Activated T-helper 1 cell treated with anti-CD3 and anti-CD28 coated beads, Interleukin-2, amount 50 U/mL, for 16 hours (primary cell): Measurements from ENCODE around the gene GSS.

ENCODE experiments used
- DNase-seq, 2 donors: peaks; one replicate each; pipeline ENCODE4 v3.0.0-alpha.2; 2020; ENCODE audit warnings: low read depth in 1 of 2, low spot score in 1 of 2

Gene GSS

DNA sequence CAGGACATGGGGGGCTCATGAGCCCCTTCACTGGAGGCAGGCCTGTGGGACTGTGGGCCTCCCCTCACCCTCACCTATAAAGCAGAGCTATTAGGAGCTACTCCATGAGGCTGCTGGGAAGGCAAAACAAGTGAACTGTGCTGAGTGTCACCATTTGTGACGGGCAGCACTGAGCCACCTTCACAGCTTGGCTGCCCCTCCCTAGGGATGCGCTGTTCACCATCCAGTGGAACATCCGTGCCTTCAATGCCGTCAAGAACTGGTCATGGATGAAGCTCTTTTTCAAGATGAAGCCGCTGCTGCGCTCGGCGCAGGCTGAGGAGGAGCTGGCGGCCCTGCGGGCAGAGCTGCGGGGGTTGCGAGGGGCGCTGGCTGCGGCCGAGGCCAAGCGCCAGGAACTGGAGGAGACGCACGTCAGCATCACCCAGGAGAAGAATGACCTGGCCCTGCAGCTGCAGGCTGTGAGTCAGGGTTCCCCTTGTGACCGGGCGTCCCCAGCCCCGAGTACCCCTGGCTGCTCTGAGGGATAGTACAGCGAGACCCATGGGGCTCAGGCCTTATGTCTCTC lies 38.4 kb upstream of the GSS start:
- no peak for DNase-seq

DNA sequence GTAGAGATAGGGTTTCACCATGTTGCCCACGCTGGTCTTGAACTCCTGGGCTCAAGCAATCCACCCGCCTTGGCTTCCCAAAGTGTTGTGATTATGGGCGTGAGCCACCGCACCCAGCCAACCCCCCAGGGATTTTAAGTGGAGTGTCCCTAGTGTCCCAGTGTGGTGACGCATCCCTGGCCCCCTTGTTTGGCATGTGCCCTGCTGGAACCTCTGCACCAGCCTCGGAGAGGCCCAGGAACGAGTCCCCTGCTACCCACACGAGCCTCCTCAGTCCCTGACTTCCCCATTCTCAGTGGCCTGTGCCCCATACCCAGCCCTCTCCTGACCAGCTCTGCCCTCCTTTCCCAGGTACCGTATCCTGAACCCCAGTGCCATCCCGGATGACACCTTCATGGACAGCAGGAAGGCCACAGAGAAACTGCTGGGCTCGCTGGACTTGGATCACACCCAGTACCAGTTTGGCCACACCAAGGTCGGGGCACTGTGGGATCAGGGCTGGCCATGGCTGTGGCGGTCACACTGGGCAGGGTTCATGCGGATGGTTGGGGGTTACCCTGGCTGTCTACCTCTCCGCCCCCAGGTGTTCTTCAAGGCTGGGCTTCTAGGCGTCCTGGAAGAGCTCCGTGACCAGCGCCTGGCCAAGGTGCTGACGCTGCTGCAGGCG lies 37.3 kb upstream of the GSS start:
- no peak for DNase-seq

DNA sequence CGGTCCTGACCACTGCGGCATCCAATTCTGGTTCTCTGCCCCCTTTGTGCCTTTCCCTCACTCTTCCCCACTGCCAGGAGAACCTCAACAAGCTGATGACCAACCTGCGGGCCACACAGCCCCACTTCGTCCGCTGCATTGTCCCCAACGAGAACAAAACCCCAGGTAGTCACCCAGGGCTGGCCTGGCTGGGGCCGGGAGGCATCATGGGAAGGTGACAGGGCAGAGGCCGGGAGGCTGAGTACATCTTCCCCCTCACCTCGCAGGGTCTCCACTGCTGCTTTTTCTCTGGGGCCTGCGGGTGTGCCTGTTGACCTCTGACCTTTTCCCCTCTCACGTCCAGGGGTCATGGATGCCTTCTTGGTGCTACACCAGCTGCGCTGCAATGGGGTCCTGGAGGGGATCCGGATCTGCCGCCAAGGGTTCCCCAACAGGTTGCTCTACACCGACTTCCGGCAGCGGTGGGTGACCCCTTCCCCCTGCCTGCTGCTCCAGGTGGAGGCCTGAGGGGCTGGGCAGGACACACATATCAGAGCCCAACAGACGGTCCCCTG lies 35.1 kb upstream of the GSS start:
- DNase-seq, result no peak

DNA sequence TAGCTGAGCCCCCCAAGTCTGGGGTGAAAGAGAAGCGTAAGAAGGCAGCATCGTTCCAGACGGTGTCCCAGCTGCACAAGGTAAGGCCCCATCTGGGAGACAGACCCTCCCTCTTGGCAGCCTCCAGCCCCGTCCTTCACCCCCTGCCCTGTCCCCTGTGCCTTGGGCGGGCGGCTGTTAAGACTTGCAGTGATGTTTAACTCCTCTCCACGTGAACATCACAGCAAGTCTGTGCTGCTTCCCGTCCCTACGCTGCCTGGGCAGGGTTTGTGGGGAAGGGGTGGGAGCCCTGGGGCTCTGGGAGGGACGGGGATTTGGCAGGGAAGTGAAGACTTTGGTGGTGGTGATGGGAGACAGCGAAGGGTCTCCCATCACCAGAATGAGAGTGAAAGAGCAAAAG lies 34.6 kb upstream of the GSS start:
- no peak for DNase-seq

DNA sequence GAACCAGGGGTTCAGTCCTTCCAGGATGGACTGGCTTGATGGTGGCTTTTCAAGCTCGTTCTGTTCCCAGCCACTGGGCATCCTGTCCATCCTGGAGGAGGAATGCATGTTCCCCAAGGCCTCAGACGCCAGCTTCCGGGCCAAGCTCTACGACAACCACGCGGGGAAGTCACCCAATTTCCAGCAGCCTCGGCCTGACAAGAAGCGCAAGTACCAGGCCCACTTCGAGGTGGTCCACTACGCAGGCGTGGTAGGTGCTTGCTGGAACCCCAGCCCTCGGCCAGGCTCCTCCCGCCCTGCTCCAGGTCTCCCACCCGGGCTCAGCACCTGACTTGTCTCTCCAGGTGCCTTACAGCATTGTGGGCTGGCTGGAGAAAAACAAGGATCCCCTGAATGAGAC lies 34.1 kb upstream of the GSS start:
- no peak for DNase-seq

DNA sequence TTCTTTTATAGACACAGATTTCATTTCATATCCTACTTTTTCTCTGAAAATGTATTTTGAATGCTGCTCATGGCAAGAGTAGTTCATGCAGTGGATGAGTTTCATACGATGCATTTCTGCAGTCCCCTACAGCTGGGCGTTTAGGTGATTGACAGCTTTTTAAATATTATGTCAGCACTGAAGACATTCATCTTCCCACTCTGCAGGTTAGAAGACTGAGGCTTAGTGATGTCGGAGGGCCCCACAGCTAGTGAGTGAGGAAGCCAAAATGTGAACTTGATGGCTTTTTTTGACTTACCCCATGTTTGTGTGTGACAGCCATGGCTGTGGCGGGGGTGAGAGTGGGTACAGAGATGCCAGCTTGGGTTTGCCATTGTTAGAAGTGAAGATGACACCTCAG lies 33.5 kb upstream of the GSS start:
- no peak for DNase-seq

DNA sequence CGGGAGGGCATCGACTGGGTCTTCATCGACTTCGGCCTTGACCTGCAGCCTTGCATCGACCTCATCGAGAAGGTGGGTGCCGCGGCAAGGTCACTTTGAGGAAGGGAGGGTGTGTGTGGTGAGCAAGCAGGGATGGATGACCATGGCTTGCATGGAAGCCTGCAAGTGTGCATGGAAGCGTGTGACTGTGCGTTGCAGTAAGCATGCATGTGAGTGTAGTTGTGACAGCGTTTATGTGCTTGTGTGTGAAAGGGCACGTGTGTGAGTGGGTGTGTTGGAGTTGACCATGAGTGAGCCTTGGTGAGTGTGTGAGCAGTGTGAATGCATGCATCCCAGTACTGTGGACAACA lies 32.6 kb upstream of the GSS start:
- no peak for DNase-seq

DNA sequence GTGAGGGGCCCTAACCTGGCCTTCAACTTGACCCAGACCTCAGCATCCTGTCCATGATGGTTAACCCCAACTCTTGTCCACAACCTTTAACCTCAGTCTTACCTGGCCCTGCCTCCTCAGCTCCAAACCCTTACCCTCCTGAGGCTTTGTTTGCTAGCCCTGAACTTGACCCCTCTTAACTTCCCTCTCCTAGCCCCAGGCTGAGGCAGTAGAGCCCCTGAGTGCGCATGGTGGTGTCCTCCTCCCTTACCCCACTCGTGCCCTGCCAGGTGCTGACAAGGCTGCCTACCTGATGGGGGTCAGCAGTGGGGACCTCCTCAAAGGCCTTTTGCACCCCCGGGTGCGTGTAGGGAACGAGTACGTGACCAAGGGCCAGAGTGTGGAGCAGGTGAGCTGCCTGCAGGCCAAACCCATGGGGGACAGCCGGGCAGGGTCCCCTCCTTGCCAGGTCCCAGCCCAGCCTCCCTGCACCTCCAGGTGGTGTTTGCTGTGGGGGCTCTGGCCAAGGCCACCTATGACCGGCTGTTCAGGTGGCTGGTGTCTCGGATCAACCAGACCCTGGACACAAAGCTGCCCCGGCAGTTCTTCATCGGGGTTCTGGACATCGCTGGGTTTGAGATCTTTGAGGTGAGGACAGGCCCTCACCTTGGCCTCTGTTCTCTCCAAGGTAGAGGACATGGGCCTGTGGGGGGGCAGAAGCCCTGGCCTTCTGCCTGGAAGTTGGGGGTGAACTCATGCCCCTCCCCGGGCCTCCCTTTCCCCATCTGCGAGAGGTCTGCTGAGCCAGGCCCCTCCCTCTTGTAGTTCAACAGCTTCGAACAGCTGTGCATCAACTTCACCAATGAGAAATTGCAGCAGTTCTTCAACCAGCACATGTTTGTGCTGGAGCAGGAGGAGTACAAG lies 31.9 kb upstream of the GSS start:
- DNase-seq, result no peak

DNA sequence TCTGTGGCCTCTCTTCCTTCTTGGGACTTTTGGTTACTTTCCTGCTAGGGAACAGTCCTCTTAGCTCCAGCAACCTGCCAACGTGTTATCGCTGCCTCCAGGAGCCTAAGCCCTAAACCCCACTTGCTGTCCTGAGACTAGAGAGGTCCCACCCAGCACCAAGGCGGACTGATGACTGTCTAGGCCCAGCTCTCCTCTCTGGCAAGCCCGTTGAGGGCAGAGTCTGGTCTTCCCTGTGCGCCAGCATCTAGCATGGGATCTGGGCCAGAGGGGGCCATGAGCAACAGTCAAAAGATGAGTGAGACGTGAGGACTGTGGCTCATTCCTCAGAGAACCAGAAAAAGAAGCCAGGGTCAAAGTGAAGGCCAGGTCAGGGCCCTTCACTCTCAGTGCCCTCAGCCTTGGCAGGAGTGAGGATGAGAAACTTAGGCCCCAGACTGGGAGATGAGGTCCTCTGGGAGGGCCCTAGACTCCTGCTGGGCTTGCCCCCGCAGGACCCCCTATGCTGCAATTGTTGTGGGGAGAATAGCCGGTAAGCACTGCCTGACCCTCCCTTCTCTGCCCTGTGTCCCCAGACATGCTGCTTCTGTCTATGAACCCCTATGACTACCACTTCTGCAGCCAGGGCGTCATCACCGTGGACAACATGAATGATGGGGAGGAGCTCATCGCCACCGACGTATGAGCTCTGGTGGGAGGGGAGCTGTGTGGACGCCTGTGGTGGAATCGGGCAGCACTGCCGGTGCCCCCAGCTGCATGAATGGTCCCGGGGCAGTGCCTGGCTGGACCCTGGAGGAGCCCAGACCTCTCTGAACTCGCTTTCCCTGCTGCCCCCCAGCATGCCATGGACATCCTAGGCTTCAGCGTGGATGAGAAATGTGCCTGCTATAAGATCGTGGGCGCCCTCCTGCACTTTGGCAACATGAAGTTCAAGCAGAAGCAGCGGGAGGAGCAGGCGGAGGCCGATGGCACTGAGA lies 31.0 kb upstream of the GSS start:
- DNase-seq, result no peak

DNA sequence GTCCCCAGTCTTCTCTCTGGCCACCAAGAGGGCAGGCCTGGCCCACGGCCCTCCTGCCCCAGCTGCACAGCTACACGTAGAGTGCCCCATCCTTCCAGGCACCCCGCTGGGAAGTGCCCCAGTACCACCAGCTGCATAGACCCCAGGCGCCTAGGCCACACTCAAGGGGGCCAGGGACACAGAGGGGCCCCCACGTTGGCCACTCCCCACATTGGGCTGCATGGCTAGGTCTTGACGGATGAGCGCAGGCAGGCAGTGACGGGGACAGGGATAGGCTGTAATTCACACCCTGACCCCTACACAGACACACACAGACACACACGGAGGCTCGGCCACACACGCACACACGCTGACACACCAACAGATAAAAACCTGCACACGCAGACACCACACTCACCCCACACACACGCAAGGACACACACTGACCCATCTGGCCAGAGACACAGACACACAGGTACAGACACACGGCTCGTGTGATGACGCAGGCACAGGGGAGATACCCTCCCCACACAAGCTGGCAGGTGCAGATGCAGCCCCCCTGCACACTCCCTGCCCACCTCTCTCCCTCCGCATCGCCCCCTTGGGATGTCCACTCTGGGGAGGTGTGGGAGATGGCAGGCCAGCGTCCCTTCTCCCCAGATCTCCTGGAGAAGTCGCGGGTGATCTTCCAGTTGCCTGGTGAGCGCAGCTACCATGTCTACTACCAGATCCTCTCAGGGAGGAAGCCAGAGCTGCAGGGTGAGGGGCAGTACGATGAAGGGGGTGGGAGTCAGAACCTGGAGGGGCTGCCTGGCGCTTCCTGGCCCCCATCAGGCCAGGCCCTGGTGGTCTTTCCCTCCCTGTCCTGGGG lies 30.1 kb upstream of the GSS start:
- DNase-seq, result no peak

DNA sequence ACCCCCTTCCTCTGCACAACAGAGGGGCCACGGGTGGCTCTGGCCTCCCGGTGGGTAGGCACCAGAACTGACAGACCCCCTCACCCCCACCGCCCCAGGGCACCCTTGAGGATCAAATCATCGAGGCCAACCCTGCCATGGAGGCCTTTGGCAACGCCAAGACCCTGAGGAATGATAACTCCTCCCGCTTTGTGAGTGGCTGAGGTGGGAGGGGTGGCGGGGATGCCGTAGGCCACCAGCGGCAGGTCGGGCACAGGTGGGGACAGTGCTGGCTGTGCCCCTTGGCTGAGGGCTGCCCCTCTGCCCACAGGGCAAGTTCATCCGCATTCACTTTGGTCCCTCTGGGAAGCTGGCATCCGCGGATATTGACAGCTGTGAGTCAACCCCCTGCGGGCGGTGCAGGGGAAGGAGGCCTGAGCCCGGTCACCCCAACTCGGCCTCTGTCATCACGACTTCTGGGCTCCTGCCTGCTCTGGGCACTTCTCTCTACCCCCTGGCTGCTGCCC lies 29.2 kb upstream of the GSS start:
- no peak for DNase-seq

DNA sequence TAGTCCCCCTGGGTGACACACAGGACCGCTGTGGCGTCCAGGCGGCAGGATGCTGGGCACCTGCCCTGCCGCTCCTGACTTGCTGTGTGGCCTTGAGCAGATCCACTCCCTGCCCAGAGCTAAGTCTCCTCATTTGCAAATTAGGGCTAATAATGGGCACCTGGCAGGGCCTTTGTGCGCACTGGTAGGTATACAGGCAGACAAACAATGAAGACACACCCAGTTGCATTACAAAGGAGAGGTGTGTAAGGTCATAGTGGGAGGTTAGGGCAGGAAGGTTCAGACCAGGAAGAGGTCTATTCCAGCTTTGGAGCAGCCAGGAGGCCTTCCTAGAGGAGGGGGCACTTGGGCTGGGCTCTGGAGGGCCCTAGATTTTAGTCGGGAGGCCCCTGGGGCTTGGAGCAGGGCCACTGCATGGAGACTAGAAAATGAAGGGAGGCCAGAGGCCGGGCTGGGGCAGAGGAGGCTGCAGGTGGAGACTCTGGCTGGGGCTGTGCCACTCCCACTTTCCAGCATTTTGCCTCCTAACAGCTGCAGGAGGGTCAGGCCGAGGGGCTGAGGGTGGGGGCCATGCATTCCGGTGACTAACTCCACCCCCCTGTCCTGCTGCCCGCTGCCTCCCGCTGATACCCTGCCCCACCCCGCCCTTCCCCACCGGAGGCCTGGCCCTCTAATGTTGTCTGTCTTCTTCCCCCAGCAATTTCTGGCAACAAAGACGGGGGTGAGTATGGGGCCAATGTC lies 28.6 kb upstream of the GSS start:
- no peak for DNase-seq

DNA sequence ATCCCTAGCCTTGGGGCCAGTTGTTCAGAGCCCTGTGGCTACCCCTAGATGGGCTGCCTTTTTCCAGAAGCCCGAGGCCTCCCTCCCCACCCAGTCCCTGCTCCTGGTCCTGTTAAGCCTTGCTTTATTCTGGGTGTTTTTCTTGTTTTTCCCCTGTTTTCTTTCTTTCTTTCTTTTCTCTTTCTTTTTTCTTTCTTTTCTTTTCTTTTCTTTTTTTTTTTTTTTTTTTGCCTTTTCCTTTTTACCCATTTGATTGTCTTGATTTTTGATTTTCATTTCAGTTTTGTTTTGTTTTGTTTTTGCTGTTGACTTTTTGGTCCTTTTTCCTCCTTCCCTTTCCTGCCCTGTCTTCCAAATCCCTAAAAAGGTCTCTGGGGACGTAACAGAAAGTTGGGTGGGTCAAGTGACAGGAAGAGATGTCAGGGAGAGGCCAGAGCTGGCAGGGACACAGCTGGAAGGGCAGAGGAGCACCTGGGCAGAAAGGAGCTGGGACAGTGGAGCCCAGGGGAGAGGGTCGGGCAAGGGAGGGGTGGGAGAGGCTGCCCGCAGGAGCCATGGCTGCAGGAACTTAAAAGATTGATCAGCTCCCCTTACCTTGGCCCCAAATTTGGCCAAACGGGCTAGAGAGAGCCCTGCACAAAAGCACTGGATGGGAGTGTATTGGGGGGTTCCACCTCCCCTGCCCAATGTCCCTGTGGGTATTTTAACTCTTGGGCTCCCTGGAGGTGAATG lies 27.6 kb upstream of the GSS start:
- no peak for DNase-seq

DNA sequence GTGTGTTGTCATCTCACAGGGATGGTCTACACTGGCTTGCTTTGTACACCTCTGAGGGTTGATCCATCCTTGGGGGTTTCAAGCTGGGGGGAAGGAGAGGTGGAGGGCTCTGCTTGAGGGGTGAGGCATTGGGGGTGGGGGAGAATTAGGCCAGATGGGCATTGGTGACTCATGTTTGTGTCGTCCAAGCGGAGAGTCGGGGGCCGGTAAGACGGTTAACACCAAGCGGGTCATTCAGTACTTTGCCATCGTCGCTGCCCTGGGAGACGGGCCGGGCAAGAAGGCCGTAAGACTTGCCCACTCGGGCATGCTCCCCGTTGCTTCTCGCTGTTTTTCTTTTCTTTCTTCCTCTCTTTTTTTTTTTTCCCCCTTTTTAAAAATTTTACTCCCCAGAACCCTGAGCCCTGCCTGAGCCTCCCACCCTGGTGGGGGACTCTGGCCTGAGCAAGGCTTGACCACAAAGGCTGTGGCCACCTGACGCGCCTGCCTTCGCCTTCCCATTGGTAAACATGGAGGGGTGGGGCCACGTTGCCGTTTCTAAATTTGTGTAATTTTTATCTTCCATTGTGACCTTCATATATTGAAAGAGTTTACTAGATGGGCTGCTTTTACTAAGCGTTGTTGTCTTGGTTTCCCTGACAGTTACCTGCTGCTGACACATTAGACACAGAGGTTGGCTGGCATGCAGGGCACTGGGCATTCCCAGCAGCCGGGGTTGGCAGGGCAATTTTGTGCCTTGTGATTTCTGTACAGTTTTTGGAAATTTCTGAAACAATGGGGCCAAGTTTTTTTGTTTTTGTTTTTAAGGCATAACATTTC lies 26.9 kb upstream of the GSS start:
- no peak for DNase-seq

DNA sequence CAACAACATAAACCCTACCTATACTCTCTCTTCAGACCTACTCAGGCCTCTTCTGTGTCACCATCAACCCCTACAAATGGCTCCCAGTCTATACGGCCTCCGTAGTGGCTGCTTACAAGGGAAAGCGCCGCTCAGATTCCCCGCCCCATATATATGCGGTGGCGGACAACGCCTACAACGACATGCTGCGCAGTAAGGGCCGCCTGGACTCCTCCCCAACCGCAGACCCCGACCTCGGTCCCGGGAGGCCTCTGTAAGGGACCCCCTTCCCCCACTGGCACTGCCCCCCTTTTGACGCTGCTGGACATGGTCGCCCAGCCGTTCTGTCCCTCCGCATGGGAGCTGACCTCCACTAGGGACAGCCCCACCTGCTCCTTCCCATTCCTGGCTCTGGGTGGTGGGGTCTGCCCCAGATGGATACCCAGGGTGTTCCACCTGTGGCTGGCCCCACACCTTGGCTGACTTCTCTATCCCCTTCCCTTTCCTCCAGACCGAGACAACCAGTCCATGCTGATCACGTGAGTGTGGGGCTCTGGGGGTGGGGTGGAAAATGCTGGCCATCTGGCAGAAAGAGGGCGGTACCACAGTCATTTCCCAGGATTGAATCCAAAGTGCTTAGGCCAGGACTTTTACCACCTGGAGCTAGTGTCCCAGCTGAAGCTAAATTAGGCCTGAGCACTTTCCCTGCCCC lies 25.1 kb upstream of the GSS start:
- no peak for DNase-seq

DNA sequence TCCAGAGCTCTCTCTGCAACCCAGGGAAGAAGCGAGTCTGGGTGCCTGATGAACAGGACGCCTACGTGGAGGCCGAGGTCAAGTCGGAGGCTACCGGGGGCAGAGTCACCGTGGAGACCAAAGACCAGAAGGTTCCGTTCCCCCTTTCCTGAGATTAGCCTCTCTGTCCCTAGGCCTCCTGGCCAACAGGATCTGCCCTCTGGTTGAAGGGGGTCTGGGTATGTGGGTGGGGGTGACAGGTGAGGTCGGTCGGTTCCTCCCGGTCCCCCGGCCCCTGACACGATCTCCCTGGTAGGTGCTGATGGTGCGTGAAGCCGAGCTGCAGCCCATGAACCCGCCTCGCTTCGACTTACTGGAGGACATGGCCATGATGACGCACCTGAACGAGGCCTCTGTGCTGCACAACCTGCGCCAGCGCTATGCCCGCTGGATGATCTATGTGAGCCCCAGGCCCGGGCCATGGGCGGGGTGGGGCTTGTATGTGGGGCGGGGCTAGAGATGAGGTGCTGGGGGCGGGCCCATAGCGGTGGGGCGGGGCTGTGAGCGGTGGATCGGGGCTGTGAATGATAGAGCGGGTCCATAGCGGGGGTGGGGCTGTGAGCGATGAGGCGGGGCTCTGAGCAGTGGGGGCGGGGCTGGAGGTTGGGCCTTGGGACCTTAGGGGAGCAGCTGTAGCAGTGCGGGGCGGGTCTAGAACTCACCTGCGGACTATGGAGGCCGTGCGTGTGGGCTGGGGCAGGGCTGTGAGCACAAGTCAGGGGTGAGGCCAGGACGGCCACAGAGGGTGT lies 24.0 kb upstream of the GSS start:
- DNase-seq, result no peak
